Natural killer cell (primary cell): ENCODE data around the gene GPR171. TPM values are rescaled to one million over a fixed set of nuclear protein-coding genes. Genes with fewer than 3 reads are reported as not detected.

ENCODE experiments used
- ATAC-seq, 3 donors: fragments of 150-1000 bp in 2 of 3; fragments of 200-7000 bp in 1 of 3; cut with Tn5 transposase; 1 replicate in 1 of 3; 2 replicates in 2 of 3; pipeline ENCODE4 v1.10.0; 2021; ENCODE audit warnings: mild to moderate bottlenecking in 2 of 3, moderate library complexity in 2 of 3
- DNase-seq, 2 donors: peaks; one replicate each; pipeline versions ENCODE4 v3.0.0 to v3.0.0-alpha.2; 2013 to 2021; ENCODE audit warnings: mixed read lengths in 1 of 2
- H3K27ac ChIP-seq: one replicate; pipeline ENCODE4 v1.5.1; 2013; ENCODE audit warnings: mild to moderate bottlenecking, low read length
- H3K27me3 ChIP-seq: one replicate; pipeline ENCODE4 v1.6.1; 2013; ENCODE audit warnings: low read length; ENCODE audit not compliant: control insufficient read depth, insufficient read depth
- H3K36me3 ChIP-seq: one replicate; pipeline ENCODE4 v1.6.1; 2013; ENCODE audit warnings: low read length; ENCODE audit not compliant: control insufficient read depth, insufficient read depth
- H3K4me1 ChIP-seq: one replicate; pipeline ENCODE4 v1.6.1; 2013; ENCODE audit warnings: low read length; ENCODE audit not compliant: control insufficient read depth, insufficient read depth
- H3K4me3 ChIP-seq: one replicate; pipeline ENCODE4 v1.5.1; 2013; ENCODE audit warnings: low read length
- H3K9me3 ChIP-seq: one replicate; pipeline ENCODE4 v1.6.1; 2013; ENCODE audit warnings: low read length; ENCODE audit not compliant: control insufficient read depth, insufficient read depth
- H3K27ac Mint-ChIP-seq, 2 donors: one replicate each; pipeline ENCODE4 v1.8.0; 2022; ENCODE audit warnings: mild to moderate bottlenecking in 2 of 2, mixed read lengths in 2 of 2, moderate library complexity in 1 of 2
- H3K27me3 Mint-ChIP-seq, 2 donors: one replicate each; pipeline ENCODE4 v1.8.0; 2022; ENCODE audit warnings: low read depth in 2 of 2, mixed read lengths in 2 of 2
- H3K36me3 Mint-ChIP-seq: one replicate; pipeline ENCODE4 v1.8.0; 2022; ENCODE audit warnings: mixed read lengths
- H3K4me1 Mint-ChIP-seq, 2 donors: one replicate each; pipeline ENCODE4 v1.8.0; 2022; ENCODE audit warnings: mixed read lengths in 2 of 2
- H3K4me3 Mint-ChIP-seq: one replicate; pipeline ENCODE4 v1.8.0; 2022; ENCODE audit warnings: mild to moderate bottlenecking, moderate library complexity, mixed read lengths
- H3K9me3 Mint-ChIP-seq, 2 donors: one replicate each; pipeline ENCODE4 v1.8.0; 2022; ENCODE audit warnings: mixed read lengths in 2 of 2
- WGBS: methylation state at CpG from one replicate; pipeline ENCODE4 v1.1.7; 2013; ENCODE audit warnings: missing lambda C conversion rate; ENCODE audit not compliant: insufficient coverage; 5-methylcytosine and 5-hydroxymethylcytosine counted together
- intact Hi-C: fragments of 100-400 bp; cut with micrococcal nuclease; formaldehyde crosslinking; loops from one replicate; pipeline ENCODE4 v1.14.2; 2022
- total RNA-seq, 4 donors: library from RNA; stranded (reverse); fragments of 120-200 nt in 1 of 4; gene quantifications; one replicate each; pipeline versions ENCODE4 v1.2.3 to v1.2.4, GENCODE V29; 2013 to 2022
- TF ChIP-seq, protein P1 (sequence below): fragments of 200-600 bp; IDR thresholded peaks from one replicate; pipeline ENCODE4 v1.8.0; 2022; ENCODE audit warnings: antibody characterized with exemption

GPR171 gene
- total RNA-seq, 3 donors from 2014 or later (not counting 1 experiment from before 2014, with no cell fraction given): 3.4 to 9.0 (median 8.2) TPM

- Mint-ChIP-seq H3K9me3 (no peaks in the 10 kb centered on the region), H3K4me3 (no peak overlapping the region), H3K36me3 (no peaks in the 10 kb centered on the region), H3K4me1 (peaks cover 25 to 28% of the 10 kb centered on the region in 2 donors), H3K27ac (peak overlapping the region; percentile 2 to 53), H3K27me3 (no peaks in the 10 kb centered on the region)
- Histone ChIP-seq H3K27ac (no peak overlapping the region), H3K4me3 (no peak overlapping the region), H3K36me3 (no peaks in the 10 kb centered on the region), H3K9me3 (no peaks in the 10 kb centered on the region), H3K4me1 (peaks cover 9% of the 10 kb centered on the region), H3K27me3 (no peaks in the 10 kb centered on the region)
- intact Hi-C loops: no loop called here
- 50% methylated on average over 1 of the region's 3 CpGs for WGBS
- DNase-seq: peak in 1 of 2 donors; percentile 41
- TF ChIP-seq, protein P1, sequence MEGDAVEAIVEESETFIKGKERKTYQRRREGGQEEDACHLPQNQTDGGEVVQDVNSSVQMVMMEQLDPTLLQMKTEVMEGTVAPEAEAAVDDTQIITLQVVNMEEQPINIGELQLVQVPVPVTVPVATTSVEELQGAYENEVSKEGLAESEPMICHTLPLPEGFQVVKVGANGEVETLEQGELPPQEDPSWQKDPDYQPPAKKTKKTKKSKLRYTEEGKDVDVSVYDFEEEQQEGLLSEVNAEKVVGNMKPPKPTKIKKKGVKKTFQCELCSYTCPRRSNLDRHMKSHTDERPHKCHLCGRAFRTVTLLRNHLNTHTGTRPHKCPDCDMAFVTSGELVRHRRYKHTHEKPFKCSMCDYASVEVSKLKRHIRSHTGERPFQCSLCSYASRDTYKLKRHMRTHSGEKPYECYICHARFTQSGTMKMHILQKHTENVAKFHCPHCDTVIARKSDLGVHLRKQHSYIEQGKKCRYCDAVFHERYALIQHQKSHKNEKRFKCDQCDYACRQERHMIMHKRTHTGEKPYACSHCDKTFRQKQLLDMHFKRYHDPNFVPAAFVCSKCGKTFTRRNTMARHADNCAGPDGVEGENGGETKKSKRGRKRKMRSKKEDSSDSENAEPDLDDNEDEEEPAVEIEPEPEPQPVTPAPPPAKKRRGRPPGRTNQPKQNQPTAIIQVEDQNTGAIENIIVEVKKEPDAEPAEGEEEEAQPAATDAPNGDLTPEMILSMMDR: no peak
- ATAC-seq: peak; percentile 36 to 59 (median 56)
These were observed 6.6 kb upstream of the GPR171 start for GRCh38 chr3:151209654-151210053.

DNA sequence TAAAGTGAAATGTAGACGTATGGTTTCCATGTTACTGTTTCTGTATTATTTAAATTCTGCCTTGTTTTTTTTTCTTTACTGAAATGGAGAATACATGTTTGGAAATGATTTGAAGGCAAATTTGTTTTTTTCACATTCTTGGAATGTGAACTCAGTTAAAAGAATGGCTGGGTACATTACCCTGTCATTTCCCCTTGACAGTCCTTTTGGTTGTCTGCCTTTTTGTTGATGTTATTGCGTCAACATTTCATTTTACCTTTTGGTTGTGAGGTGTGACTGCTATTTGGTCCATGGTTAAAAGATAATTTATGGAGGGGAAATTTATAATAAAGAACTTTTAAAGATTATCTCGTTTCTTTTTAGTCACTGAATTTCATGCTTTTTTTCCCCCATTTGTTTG, 3.2 kb upstream of the GPR171 start:
- no peaks in the 10 kb centered on the region for H3K36me3 Mint-ChIP-seq
- Histone ChIP-seq H3K36me3 (no peaks in the 10 kb centered on the region), H3K27me3 (no peaks in the 10 kb centered on the region), H3K27ac (no peak overlapping the region), H3K4me3 (no peak overlapping the region), H3K9me3 (no peaks in the 10 kb centered on the region), H3K4me1 (peaks cover 16% of the 10 kb centered on the region)
- H3K4me3 Mint-ChIP-seq: no peak overlapping the region
- intact Hi-C loops: no loop called here
- WGBS: 100% methylated on average over 2 of the region's 3 CpGs
- no peaks in the 10 kb centered on the region for H3K9me3 Mint-ChIP-seq
- no peaks in the 10 kb centered on the region for H3K27me3 Mint-ChIP-seq
- peaks cover 46 to 47% of the 10 kb centered on the region in 2 donors for H3K4me1 Mint-ChIP-seq
- no peak overlapping the region for H3K27ac Mint-ChIP-seq
- DNase-seq: peak in 1 of 2 donors; percentile 10
- ATAC-seq: no peak
- TF ChIP-seq, protein P1: no peak

DNA sequence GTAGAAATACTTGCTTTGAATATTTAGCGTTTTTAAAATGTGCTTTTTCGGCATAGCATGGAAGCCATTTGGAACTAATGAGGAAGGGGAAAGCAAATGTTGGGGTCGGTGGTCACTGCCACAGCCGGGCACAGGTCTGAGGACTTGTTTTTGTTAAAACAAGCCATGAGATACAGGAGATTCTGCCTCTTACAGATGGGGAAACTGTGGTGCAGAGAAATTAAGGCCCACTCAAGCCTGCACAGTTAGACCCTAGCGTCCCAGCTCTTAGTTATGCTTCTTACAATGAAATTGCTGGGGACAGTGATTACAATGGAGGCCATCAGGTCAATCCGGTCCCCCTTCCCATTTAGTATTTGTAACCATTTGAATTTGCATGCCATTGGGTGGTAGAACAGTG, 2.5 kb upstream of the GPR171 start:
- Mint-ChIP-seq H3K27me3 (no peaks in the 10 kb centered on the region), H3K4me1 (peaks cover 45 to 48% of the 10 kb centered on the region in 2 donors), H3K27ac (peak overlapping the region; percentile 77 to 84), H3K36me3 (no peaks in the 10 kb centered on the region), H3K9me3 (no peaks in the 10 kb centered on the region), H3K4me3 (no peak overlapping the region)
- TF ChIP-seq, protein P1: no peak
- H3K4me1 ChIP-seq: peaks cover 12% of the 10 kb centered on the region
- ATAC-seq (no peak), DNase-seq (no peak)
- no peaks in the 10 kb centered on the region for H3K27me3 ChIP-seq
- no peak overlapping the region for H3K4me3 ChIP-seq
- no peak overlapping the region for H3K27ac ChIP-seq
- WGBS: 87% methylated on average over 6 of the region's 6 CpGs
- intact Hi-C loops: no loop called here
- H3K36me3 ChIP-seq: no peaks in the 10 kb centered on the region
- no peaks in the 10 kb centered on the region for H3K9me3 ChIP-seq
